ENCODE data around the gene PSMB2. TPM values are rescaled to one million over a fixed set of nuclear protein-coding genes. Genes with fewer than 3 reads are reported as not detected.

The PSMB2 gene
- total RNA-seq, 1 experiment from 2014 or later = 86.0 TPM

- Histone ChIP-seq H4K8ac (replicated peaks; ENCODE audit: insufficient read length, low read depth, low read length) (no peak overlapping the region), H3K79me1 (ENCODE audit: insufficient read depth, low read depth, low read length, poor library complexity, severe bottlenecking) (no peaks in the 10 kb centered on the region), H2BK120ac (ENCODE audit: low read depth, low read length, poor library complexity, severe bottlenecking) (no peak overlapping the region), H3K23me2 (ENCODE audit: insufficient read length, low read depth, low read length, poor library complexity, severe bottlenecking) (no peaks in the 10 kb centered on the region), H3K4me2 (ENCODE audit: insufficient read depth, insufficient read length, low read length) (no peak overlapping the region), H3K9ac (ENCODE audit: extremely low read depth, insufficient read length, low read length) (no peak overlapping the region), H3K27me3 (ENCODE audit: insufficient read depth, low read length) (no peaks in the 10 kb centered on the region), H4K5ac (ENCODE audit: insufficient read length, low read depth, low read length) (no peak overlapping the region), H3K4me1 (ENCODE audit: insufficient read depth, low read length) (no peaks in the 10 kb centered on the region), H2BK12ac (ENCODE audit: insufficient read length, low read depth, low read length) (no peak overlapping the region), H3K56ac (ENCODE audit: insufficient read length, low read depth, low read length) (no peak overlapping the region), H3K14ac (ENCODE audit: insufficient read depth, low read length) (no peak overlapping the region), H3K27ac (ENCODE audit: insufficient read length, low read depth, low read length) (no peak overlapping the region), H2BK5ac (ENCODE audit: insufficient read length, low read length) (no peak overlapping the region), H2BK20ac (ENCODE audit: low read depth, low read length, poor library complexity, severe bottlenecking) (no peak overlapping the region), H3K9me3 (ENCODE audit: control insufficient read depth, low read depth, low read length) (no peaks in the 10 kb centered on the region), H4K20me1 (ENCODE audit: control insufficient read depth, insufficient read depth, insufficient read length) (no peaks in the 10 kb centered on the region), H3K4ac (ENCODE audit: low read depth, low read length) (no peak overlapping the region), H2AK5ac (ENCODE audit: insufficient read length, low read length) (no peak overlapping the region), H3T11ph (ENCODE audit: low read length) (no peak overlapping the region), H2AFZ (ENCODE audit: low read length) (no peak overlapping the region), H3K18ac (ENCODE audit: insufficient read length, low read depth, low read length) (no peak overlapping the region), H3K23ac (ENCODE audit: insufficient read length, low read depth, low read length) (no peak overlapping the region), H2BK15ac (ENCODE audit: low read depth, low read length) (no peak overlapping the region), H3K79me2 (ENCODE audit: insufficient read depth, low read length) (no peaks in the 10 kb centered on the region), H4K91ac (ENCODE audit: insufficient read length, low read depth, low read length) (no peak overlapping the region)
- no peaks in the 10 kb centered on the region for H3K36me3 Mint-ChIP-seq (ENCODE audit: insufficient read depth in 1 of 3, low read depth in 3 of 3)
- WGBS (ENCODE audit: extremely low coverage, insufficient read length, low lambda C conversion rate) = no CpG with 5 or more reads among the region's 5 CpGs
- no peak for DNase-seq
- no peak overlapping the region for H3K4me3 Mint-ChIP-seq
- peaks cover 7% of the 10 kb centered on the region for H3K27me3 Mint-ChIP-seq (ENCODE audit: low read depth)
- no peak for TF ChIP-seq CTCF (conservative IDR thresholded peaks at IDR 0.05)
- no peaks in the 10 kb centered on the region for H3K9me3 Mint-ChIP-seq
- no peak overlapping the region; a peak in 1 of 7 replicates for H3K27ac Mint-ChIP-seq
- H3K4me1 Mint-ChIP-seq = peaks cover 5% of the 10 kb centered on the region in 2 experiments
Observed at GRCh38 chr1:35674111-35674510, 32.8 kb upstream of the PSMB2 start.

Data from H9 (cell line).